ENCODE results near the gene NAXD.
"Not testable (repeated sequence)": the region's sequence is repeated elsewhere in the genome, so short reads cannot be mapped to it uniquely, and the experiment has no call there.

NAXD gene

DNA sequence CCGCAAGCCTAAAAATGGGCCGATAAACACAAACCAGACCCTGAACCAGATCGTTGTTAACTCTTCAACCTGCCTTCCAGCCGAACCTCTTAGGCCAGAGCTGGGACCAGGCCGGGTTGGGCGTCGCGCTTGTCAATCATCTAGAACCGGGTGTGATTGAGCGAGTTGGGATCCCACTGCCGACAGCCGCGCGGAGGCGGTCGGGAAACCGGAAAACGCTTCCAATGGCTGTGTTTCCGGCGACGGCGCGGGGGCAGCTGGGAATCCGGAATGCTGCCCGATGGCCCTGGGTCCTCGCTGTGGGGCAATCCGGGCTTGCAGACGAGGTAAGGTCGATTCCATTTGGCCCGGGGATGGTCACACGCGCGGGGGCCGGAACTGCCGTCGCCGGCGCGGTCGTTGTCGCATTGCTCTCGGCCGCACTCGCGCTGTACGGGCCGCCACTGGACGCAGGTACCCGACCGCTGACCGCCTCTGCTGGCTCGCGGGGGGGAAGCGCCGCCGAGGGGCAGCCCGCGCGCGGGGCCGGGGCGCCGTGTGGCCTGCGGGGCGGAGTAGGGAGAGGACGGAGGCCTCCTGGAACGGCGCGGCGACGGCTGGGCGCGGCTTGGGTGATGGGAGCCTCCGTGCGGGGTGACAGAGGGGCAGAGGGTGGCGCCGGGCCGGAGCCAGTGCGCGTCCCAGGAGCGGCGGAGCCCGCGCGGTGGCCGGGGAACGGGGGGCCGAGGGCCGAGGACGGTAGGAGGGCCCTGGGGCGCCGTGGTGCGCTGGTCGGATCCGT lies at the start of gene NAXD:
NAXD (plus strand) TSS at position 224 of the 781 bp plus-strand sequence; CDS start at position 281, 57 bp downstream.
- no peaks in the 10 kb centered on the region for H3K36me3 ChIP-seq (ENCODE audit: control insufficient read depth in 1 of 2, insufficient read depth in 2 of 2, low read length in 2 of 2)

DNA sequence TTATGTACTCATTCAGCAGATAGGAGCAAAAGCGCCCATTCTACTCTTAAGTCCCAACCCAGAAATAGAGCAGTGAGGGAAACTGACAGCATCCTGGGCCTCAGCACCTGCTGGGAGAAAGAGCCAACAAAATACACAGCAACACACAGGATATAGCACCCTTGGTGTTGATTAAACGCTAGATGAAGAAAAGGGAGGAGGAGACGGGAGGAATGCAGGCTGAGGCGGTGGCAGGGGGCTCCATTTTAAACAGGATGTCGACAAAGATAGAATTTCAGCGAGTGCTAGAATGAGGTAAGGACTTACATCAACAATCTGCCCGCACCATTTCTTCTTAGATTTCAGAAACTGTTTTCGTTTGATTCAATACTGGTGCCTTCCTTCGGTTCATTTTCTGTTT lies 49.2 kb upstream of the NAXD start:
- H3K27ac ChIP-seq (ENCODE audit: low read depth, low read length), result no peak overlapping the region
- peaks cover 19 to 24% of the 10 kb centered on the region in 2 donors for H3K4me1 ChIP-seq (ENCODE audit: control insufficient read depth in 1 of 2, insufficient read depth in 2 of 2, low read length in 2 of 2)
- H3K4me3 ChIP-seq (ENCODE audit: low read depth in 1 of 2, low read length in 2 of 2), result no peak overlapping the region
- H3K9me3 ChIP-seq (ENCODE audit: control insufficient read depth in 1 of 2, low read length in 2 of 2), result no peaks in the 10 kb centered on the region
- no peaks in the 10 kb centered on the region for H3K36me3 ChIP-seq (ENCODE audit: control insufficient read depth in 1 of 2, insufficient read depth in 2 of 2, low read length in 2 of 2)
- H3K27me3 ChIP-seq (ENCODE audit: control insufficient read depth in 1 of 2, insufficient read depth in 2 of 2, low read length in 2 of 2), result no peaks in the 10 kb centered on the region
- H3K9ac ChIP-seq (ENCODE audit: low read depth in 1 of 2, low read length in 2 of 2), result no peak overlapping the region

More for the DNA sequence above, at the start of gene NAXD:
- no peaks in the 10 kb centered on the region for H3K27me3 ChIP-seq (ENCODE audit: control insufficient read depth in 1 of 2, insufficient read depth in 2 of 2, low read length in 2 of 2)
- H3K4me3 ChIP-seq (ENCODE audit: low read depth in 1 of 2, low read length in 2 of 2), result peak within 1 kb of the TSS; percentile 87 to 90
- H3K27ac ChIP-seq (ENCODE audit: low read depth, low read length), result peak within 1 kb of the TSS; percentile 94
- peak within 1 kb of the TSS; percentile 83 to 87 for H3K9ac ChIP-seq (ENCODE audit: low read depth in 1 of 2, low read length in 2 of 2)
- H3K9me3 ChIP-seq (ENCODE audit: control insufficient read depth in 1 of 2, low read length in 2 of 2), result no peaks in the 10 kb centered on the region
- peaks cover 22 to 34% of the 10 kb centered on the region in 2 donors for H3K4me1 ChIP-seq (ENCODE audit: control insufficient read depth in 1 of 2, insufficient read depth in 2 of 2, low read length in 2 of 2)

DNA sequence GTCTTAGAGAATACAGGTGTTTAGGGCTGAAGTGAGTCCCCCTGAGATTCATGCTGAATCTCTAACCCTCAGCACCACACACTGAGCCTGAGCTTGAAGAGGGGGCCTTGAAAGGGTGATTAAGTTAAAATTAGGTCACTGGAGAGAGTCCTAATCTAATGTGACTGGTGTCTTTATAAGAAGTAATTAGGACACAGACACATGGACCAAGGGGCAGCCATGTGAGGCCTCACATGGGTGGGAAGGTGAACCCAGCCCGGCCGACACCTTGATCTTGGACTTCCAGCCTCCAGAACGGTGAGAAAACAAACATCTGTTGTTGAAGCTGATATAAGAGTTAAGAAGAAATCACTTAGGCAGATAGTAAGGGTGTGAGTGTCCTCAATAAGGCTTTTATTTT lies 46.7 kb upstream of the NAXD start:
- no peaks in the 10 kb centered on the region for H3K27me3 ChIP-seq (ENCODE audit: control insufficient read depth in 1 of 2, insufficient read depth in 2 of 2, low read length in 2 of 2)
- no peak overlapping the region for H3K27ac ChIP-seq (ENCODE audit: low read depth, low read length)
- H3K36me3 ChIP-seq (ENCODE audit: control insufficient read depth in 1 of 2, insufficient read depth in 2 of 2, low read length in 2 of 2), result no peaks in the 10 kb centered on the region
- H3K9me3 ChIP-seq (ENCODE audit: control insufficient read depth in 1 of 2, low read length in 2 of 2), result no peaks in the 10 kb centered on the region
- H3K4me3 ChIP-seq (ENCODE audit: low read depth in 1 of 2, low read length in 2 of 2), result no peak overlapping the region
- H3K9ac ChIP-seq (ENCODE audit: low read depth in 1 of 2, low read length in 2 of 2), result no peak overlapping the region
- peaks cover 25 to 34% of the 10 kb centered on the region in 2 donors for H3K4me1 ChIP-seq (ENCODE audit: control insufficient read depth in 1 of 2, insufficient read depth in 2 of 2, low read length in 2 of 2)

DNA sequence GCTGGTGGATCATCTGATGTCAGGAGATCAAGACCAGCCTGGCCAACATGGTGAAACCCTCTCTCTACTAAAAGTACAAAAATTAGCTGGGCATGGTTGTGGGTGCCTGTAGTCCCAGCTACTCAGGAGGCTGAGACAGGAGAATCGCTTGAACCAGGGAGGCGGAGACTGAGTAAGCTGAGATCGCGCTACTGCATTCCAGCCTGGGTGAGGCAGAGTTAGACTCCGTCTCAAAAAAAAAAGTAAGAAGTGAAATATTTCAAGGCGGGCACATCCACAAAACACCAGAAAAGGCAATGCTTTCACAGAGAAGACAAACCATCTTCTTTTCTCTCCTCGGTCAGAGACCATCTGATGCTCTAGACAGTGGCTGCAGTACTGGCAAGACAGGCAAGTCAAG lies 45.4 kb upstream of the NAXD start:
- not testable (repeated sequence) for H3K4me3 ChIP-seq (ENCODE audit: low read depth in 1 of 2, low read length in 2 of 2); H3K9ac ChIP-seq (ENCODE audit: low read depth in 1 of 2, low read length in 2 of 2); H3K27ac ChIP-seq (ENCODE audit: low read depth, low read length); H3K36me3 ChIP-seq (ENCODE audit: control insufficient read depth in 1 of 2, insufficient read depth in 2 of 2, low read length in 2 of 2); H3K27me3 ChIP-seq (ENCODE audit: control insufficient read depth in 1 of 2, insufficient read depth in 2 of 2, low read length in 2 of 2); H3K9me3 ChIP-seq (ENCODE audit: control insufficient read depth in 1 of 2, low read length in 2 of 2)
- H3K4me1 ChIP-seq (ENCODE audit: control insufficient read depth in 1 of 2, insufficient read depth in 2 of 2, low read length in 2 of 2), result peaks cover 20 to 21% of the 10 kb centered on the region in 2 donors

DNA sequence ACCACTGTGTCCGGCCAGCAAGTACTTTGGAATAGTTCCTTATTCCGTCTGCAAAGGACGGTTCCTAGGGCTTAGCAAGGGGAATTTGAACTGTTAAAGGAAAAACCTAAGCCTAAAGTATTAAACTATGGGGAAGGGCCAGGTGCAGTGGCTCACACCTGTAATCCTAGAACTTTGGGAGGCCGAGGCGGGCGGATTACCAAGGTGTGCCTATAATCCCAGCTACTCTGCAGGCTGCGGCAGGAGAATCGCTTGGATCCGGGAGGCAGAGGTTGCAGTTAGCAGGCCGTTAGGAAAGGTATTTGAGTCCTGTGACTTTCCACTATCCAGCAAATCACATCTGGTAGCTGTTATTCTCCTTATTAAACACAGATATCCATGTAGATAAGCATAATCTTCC lies 44.5 kb upstream of the NAXD start:
- no peak overlapping the region for H3K9ac ChIP-seq (ENCODE audit: low read depth in 1 of 2, low read length in 2 of 2)
- no peaks in the 10 kb centered on the region for H3K9me3 ChIP-seq (ENCODE audit: control insufficient read depth in 1 of 2, low read length in 2 of 2)
- no peak overlapping the region for H3K4me3 ChIP-seq (ENCODE audit: low read depth in 1 of 2, low read length in 2 of 2)
- no peak overlapping the region for H3K27ac ChIP-seq (ENCODE audit: low read depth, low read length)
- no peaks in the 10 kb centered on the region for H3K27me3 ChIP-seq (ENCODE audit: control insufficient read depth in 1 of 2, insufficient read depth in 2 of 2, low read length in 2 of 2)
- H3K36me3 ChIP-seq (ENCODE audit: control insufficient read depth in 1 of 2, insufficient read depth in 2 of 2, low read length in 2 of 2), result no peaks in the 10 kb centered on the region
- peaks cover 22 to 27% of the 10 kb centered on the region in 2 donors for H3K4me1 ChIP-seq (ENCODE audit: control insufficient read depth in 1 of 2, insufficient read depth in 2 of 2, low read length in 2 of 2)

DNA sequence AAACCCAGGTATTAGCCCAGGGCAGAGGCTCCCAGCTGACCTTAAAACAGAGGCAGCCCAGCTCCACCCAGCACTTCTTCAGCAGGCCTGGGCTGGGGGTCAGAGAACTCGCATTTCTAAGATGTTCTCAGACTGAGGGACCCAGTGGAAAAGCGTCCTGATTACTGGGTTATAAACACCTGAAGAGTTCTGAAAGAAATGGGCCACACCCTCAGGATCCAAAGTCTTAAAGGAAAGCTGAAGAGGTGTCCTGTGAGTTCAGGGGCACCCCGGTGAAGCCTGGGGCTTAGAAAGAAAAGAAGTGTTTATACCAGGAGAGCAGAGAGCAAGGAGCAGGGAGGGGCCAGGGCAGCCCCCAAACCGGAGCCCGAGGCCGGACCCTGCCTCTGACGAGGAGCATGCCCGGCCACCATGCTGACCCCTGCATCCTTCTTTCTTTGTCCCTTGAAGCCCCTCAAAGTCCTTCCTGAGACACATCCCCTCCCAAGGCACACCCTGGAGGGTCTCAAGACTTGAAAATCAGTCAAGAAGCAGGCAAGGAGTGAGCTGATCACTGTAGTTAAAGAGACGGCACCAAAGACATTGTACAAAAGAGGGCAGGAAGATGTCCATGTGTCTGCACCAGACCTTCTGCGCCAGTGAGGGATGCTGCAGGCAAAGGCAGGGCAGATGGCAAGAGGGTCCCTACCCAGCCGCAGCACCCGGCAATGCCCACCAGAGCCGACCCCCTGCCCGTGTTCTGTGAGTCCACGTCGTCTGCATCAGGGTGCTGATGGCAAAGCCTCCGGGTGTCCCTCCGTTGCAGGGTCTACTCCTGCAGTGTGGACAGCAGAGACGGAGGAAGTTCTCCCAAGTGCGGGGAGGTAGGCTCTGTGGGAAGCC lies 43.2 kb upstream of the NAXD start:
- Histone ChIP-seq H3K4me1 (ENCODE audit: control insufficient read depth in 1 of 2, insufficient read depth in 2 of 2, low read length in 2 of 2) (peaks cover 27 to 31% of the 10 kb centered on the region in 2 donors), H3K27me3 (ENCODE audit: control insufficient read depth in 1 of 2, insufficient read depth in 2 of 2, low read length in 2 of 2) (no peaks in the 10 kb centered on the region), H3K9me3 (ENCODE audit: control insufficient read depth in 1 of 2, low read length in 2 of 2) (no peaks in the 10 kb centered on the region), H3K27ac (ENCODE audit: low read depth, low read length) (no peak overlapping the region), H3K4me3 (ENCODE audit: low read depth in 1 of 2, low read length in 2 of 2) (peak overlapping the region in 1 of 2 donors; percentile 16), H3K36me3 (ENCODE audit: control insufficient read depth in 1 of 2, insufficient read depth in 2 of 2, low read length in 2 of 2) (no peaks in the 10 kb centered on the region), H3K9ac (ENCODE audit: low read depth in 1 of 2, low read length in 2 of 2) (peak overlapping the region in 1 of 2 donors; percentile 4)

DNA sequence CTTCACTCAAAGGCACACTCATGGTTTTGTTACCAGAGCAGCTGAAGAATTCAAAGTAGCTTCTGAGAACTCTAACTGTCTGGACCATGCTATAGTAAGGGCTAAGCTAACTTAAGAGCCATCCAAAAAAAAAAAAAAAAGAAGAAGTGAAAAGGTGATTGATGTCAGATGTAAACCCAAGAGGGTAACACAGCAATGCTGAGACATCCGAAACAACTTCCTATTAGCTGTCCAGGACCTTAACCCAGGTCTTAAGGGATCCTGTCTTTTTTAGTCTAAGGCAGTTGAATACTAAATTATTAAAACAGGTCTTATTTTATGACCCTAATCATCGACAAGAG lies 42.6 kb upstream of the NAXD start:
- no peak overlapping the region for H3K9ac ChIP-seq (ENCODE audit: low read depth in 1 of 2, low read length in 2 of 2)
- no peak overlapping the region for H3K4me3 ChIP-seq (ENCODE audit: low read depth in 1 of 2, low read length in 2 of 2)
- no peak overlapping the region for H3K27ac ChIP-seq (ENCODE audit: low read depth, low read length)
- H3K9me3 ChIP-seq (ENCODE audit: control insufficient read depth in 1 of 2, low read length in 2 of 2), result no peaks in the 10 kb centered on the region
- H3K27me3 ChIP-seq (ENCODE audit: control insufficient read depth in 1 of 2, insufficient read depth in 2 of 2, low read length in 2 of 2), result no peaks in the 10 kb centered on the region
- H3K4me1 ChIP-seq (ENCODE audit: control insufficient read depth in 1 of 2, insufficient read depth in 2 of 2, low read length in 2 of 2), result peaks cover 27 to 31% of the 10 kb centered on the region in 2 donors
- H3K36me3 ChIP-seq (ENCODE audit: control insufficient read depth in 1 of 2, insufficient read depth in 2 of 2, low read length in 2 of 2), result no peaks in the 10 kb centered on the region

DNA sequence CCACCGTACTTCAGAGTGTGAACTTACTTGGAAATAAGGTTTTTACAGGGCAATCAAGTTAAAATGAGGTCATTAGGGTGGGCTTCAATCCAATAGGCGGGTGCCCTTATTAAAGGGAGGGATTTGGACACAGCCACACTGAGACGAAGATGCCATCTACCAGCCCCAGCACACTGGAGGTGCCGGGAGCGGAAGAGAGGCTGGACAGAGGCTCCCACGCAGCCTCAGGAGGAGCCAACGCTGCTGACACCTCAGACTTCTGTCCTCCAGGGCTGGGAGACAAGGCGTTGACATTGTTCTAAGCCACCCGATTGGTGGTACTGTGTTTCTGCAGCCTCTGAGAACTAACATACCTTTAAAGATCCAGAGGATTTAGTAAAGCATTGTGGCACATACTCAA lies 41.2 kb upstream of the NAXD start:
- H3K9ac ChIP-seq (ENCODE audit: low read depth in 1 of 2, low read length in 2 of 2), result no peak overlapping the region
- no peaks in the 10 kb centered on the region for H3K27me3 ChIP-seq (ENCODE audit: control insufficient read depth in 1 of 2, insufficient read depth in 2 of 2, low read length in 2 of 2)
- H3K9me3 ChIP-seq (ENCODE audit: control insufficient read depth in 1 of 2, low read length in 2 of 2), result no peaks in the 10 kb centered on the region
- no peaks in the 10 kb centered on the region for H3K36me3 ChIP-seq (ENCODE audit: control insufficient read depth in 1 of 2, insufficient read depth in 2 of 2, low read length in 2 of 2)
- H3K4me1 ChIP-seq (ENCODE audit: control insufficient read depth in 1 of 2, insufficient read depth in 2 of 2, low read length in 2 of 2), result peaks cover 27 to 31% of the 10 kb centered on the region in 2 donors
- H3K4me3 ChIP-seq (ENCODE audit: low read depth in 1 of 2, low read length in 2 of 2), result no peak overlapping the region
- H3K27ac ChIP-seq (ENCODE audit: low read depth, low read length), result no peak overlapping the region

DNA sequence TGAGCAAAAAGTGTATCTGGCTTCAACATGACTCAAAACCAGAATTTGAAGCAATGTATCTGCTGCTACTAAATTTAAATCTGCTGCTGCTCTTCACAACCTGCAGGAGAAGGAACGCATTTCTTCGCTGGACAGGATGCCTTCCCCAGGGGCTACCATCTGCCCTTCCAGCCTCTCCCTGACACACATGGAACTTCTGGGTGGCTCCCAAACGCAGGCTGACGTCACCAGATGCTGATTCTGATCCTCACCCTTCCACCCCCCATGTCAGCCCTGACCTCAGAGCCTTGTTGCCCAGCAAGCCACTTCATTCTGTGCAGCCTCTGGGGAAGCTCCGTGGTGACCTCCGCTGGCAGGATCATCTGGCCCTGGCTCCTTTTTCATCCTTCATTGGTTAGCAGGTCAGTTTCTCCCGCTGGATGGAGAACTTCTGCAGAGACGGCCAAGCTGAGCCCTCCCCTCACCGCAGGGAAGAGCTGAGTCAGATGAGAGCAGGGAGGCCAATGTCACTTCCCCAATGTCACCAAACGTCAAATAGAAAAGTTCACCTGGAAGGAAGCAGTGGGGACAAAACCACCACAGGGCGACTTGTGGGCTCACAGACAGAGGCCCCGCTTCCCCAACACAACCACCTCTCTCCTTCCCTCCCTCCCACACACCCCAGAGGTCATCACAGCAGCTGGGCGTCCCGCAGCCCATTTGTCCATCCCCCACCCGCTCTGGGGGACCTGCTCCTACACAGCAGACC lies 39.8 kb upstream of the NAXD start:
- no peak overlapping the region for H3K9ac ChIP-seq (ENCODE audit: low read depth in 1 of 2, low read length in 2 of 2)
- no peaks in the 10 kb centered on the region for H3K36me3 ChIP-seq (ENCODE audit: control insufficient read depth in 1 of 2, insufficient read depth in 2 of 2, low read length in 2 of 2)
- H3K27me3 ChIP-seq (ENCODE audit: control insufficient read depth in 1 of 2, insufficient read depth in 2 of 2, low read length in 2 of 2), result no peaks in the 10 kb centered on the region

DNA sequence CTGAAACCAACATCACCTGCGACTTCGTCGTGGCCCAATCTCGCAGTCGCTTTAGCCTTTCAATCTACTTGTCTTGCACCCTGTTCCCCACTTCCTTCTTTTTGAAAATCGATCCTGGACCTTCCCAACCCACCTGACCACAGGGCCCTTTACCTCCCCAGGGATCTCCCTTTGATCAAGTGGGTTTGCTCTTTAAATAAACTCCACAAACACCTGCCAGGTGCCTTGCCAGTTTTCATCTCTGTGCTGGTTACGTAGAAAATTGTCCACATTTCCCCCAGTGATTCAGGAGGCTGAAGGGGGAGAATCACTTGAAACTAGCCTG lies 39.3 kb upstream of the NAXD start:
- H3K4me1 ChIP-seq (ENCODE audit: control insufficient read depth in 1 of 2, insufficient read depth in 2 of 2, low read length in 2 of 2), result peaks cover 27 to 28% of the 10 kb centered on the region in 2 donors
- no peak overlapping the region for H3K9ac ChIP-seq (ENCODE audit: low read depth in 1 of 2, low read length in 2 of 2)
- no peaks in the 10 kb centered on the region for H3K9me3 ChIP-seq (ENCODE audit: control insufficient read depth in 1 of 2, low read length in 2 of 2)
- peak overlapping the region; percentile 8 for H3K27ac ChIP-seq (ENCODE audit: low read depth, low read length)
- H3K4me3 ChIP-seq (ENCODE audit: low read depth in 1 of 2, low read length in 2 of 2), result no peak overlapping the region
- H3K36me3 ChIP-seq (ENCODE audit: control insufficient read depth in 1 of 2, insufficient read depth in 2 of 2, low read length in 2 of 2), result no peaks in the 10 kb centered on the region
- H3K27me3 ChIP-seq (ENCODE audit: control insufficient read depth in 1 of 2, insufficient read depth in 2 of 2, low read length in 2 of 2), result no peaks in the 10 kb centered on the region

More for the DNA sequence above, 39.8 kb upstream of the NAXD start:
- H3K4me3 ChIP-seq (ENCODE audit: low read depth in 1 of 2, low read length in 2 of 2), result peak overlapping the region; percentile 7 to 15
- H3K4me1 ChIP-seq (ENCODE audit: control insufficient read depth in 1 of 2, insufficient read depth in 2 of 2, low read length in 2 of 2), result peaks cover 27 to 31% of the 10 kb centered on the region in 2 donors
- H3K9me3 ChIP-seq (ENCODE audit: control insufficient read depth in 1 of 2, low read length in 2 of 2), result no peaks in the 10 kb centered on the region
- H3K27ac ChIP-seq (ENCODE audit: low read depth, low read length), result no peak overlapping the region

Data from duodenal mucosa (tissue), 2 donors.